Spleen (tissue), 7 donors: ENCODE data around the gene TYRO3.

ENCODE experiments used
- POLR2A ChIP-seq, 3 donors: fragments of 450-650 bp; IDR thresholded peaks; one replicate each; pipeline ENCODE4 v1.5.1; 2017; ENCODE audit warnings: antibody characterized with exemption in 3 of 3, mild to moderate bottlenecking in 1 of 3
- POLR2AphosphoS5 ChIP-seq, 3 donors: sonication (generic); formaldehyde crosslinking; IDR thresholded peaks; one replicate each; pipeline ENCODE4 v1.5.1; 2017; ENCODE audit warnings: antibody characterized with exemption in 3 of 3
- TF ChIP-seq, protein P1 (sequence below), 11 experiments: fragments of 200-600 bp in 7 of 11; fragments of 450-650 bp in 4 of 11; sonication (generic) in 4 of 11; IDR thresholded peaks in 8 of 11; conservative IDR thresholded peaks in 3 of 11; 1 replicate in 7 of 11; 2 replicates in 4 of 11; pipeline versions ENCODE4 v1.4.0 to v1.8.0; 2016 to 2021; ENCODE audit warnings: antibody characterized with exemption in 11 of 11, inconsistent platforms in 4 of 11, mild to moderate bottlenecking in 1 of 11
- donor health status: DM: no; HTN: no; CAD: no; lungs with moderate emphysema.
- donor health status: DM: no; HTN: no; CAD: no.
- donor health status: DM: no; HTN: no; CAD: no.

- TF ChIP-seq, protein P1, sequence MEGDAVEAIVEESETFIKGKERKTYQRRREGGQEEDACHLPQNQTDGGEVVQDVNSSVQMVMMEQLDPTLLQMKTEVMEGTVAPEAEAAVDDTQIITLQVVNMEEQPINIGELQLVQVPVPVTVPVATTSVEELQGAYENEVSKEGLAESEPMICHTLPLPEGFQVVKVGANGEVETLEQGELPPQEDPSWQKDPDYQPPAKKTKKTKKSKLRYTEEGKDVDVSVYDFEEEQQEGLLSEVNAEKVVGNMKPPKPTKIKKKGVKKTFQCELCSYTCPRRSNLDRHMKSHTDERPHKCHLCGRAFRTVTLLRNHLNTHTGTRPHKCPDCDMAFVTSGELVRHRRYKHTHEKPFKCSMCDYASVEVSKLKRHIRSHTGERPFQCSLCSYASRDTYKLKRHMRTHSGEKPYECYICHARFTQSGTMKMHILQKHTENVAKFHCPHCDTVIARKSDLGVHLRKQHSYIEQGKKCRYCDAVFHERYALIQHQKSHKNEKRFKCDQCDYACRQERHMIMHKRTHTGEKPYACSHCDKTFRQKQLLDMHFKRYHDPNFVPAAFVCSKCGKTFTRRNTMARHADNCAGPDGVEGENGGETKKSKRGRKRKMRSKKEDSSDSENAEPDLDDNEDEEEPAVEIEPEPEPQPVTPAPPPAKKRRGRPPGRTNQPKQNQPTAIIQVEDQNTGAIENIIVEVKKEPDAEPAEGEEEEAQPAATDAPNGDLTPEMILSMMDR (IDR thresholded peaks at IDR 0.05 in 8 of 11, conservative IDR thresholded peaks at IDR 0.05 in 3 of 11): no peak
- TF ChIP-seq POLR2A (IDR thresholded peaks at IDR 0.05) (no peak), POLR2AphosphoS5 (IDR thresholded peaks at IDR 0.05) (no peak)
Measured at GRCh38 chr15:41629883-41630282, 70.9 kb downstream of the TYRO3 start.
